Measurements from ENCODE around the gene SP1.

Gene SP1

GRCh38 chr12:53453953-53454640, 74.1 kb downstream of the SP1 start:
- peak overlapping the region; percentile 94; the same call in 1 of the 2 replicates for H3K4me3 ChIP-seq (ENCODE audit: low read depth, low read length)
- DNase-seq (ENCODE audit: low read depth): no peak
- TF ChIP-seq, protein P1, sequence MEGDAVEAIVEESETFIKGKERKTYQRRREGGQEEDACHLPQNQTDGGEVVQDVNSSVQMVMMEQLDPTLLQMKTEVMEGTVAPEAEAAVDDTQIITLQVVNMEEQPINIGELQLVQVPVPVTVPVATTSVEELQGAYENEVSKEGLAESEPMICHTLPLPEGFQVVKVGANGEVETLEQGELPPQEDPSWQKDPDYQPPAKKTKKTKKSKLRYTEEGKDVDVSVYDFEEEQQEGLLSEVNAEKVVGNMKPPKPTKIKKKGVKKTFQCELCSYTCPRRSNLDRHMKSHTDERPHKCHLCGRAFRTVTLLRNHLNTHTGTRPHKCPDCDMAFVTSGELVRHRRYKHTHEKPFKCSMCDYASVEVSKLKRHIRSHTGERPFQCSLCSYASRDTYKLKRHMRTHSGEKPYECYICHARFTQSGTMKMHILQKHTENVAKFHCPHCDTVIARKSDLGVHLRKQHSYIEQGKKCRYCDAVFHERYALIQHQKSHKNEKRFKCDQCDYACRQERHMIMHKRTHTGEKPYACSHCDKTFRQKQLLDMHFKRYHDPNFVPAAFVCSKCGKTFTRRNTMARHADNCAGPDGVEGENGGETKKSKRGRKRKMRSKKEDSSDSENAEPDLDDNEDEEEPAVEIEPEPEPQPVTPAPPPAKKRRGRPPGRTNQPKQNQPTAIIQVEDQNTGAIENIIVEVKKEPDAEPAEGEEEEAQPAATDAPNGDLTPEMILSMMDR (IDR thresholded peaks at IDR 0.05; ENCODE audit: low read depth, low read length, missing control alignments): no peak

DNA sequence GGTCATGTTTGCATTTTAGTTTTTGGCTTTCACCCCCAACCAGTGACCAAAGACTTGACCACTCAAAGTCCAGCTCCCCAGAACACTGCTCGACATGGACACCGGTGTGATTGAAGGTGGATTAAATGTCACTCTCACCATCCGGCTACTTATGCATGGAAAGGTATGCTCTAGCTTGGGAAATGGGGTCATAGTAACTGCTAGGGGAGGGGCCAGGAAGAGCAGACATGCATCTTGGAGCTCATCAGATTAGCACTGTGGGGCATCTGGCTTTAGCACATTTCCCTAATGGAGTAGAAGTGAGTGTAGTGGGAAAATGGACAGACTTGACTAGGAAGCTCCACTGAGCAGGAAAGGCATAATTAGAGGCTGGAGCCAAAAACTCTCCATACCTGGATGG, 74.7 kb downstream of the SP1 start:
- TF ChIP-seq, protein P1 (IDR thresholded peaks at IDR 0.05; ENCODE audit: low read depth, low read length, missing control alignments): no peak
- DNase-seq (ENCODE audit: low read depth): no peak
- H3K4me3 ChIP-seq (ENCODE audit: low read depth, low read length): no peak overlapping the region

GRCh38 chr12:53456654-53457366, 76.8 kb downstream of the SP1 start:
- no peak overlapping the region for H3K4me3 ChIP-seq (ENCODE audit: low read depth, low read length)
- TF ChIP-seq, protein P1 (IDR thresholded peaks at IDR 0.05; ENCODE audit: low read depth, low read length, missing control alignments): no peak
- no peak for DNase-seq (ENCODE audit: low read depth)

GRCh38 chr12:53459097-53459496, 79.1 kb downstream of the SP1 start:
- DNase-seq (ENCODE audit: low read depth): no peak
- no peak overlapping the region for H3K4me3 ChIP-seq (ENCODE audit: low read depth, low read length)
- TF ChIP-seq, protein P1 (IDR thresholded peaks at IDR 0.05; ENCODE audit: low read depth, low read length, missing control alignments): no peak

DNA sequence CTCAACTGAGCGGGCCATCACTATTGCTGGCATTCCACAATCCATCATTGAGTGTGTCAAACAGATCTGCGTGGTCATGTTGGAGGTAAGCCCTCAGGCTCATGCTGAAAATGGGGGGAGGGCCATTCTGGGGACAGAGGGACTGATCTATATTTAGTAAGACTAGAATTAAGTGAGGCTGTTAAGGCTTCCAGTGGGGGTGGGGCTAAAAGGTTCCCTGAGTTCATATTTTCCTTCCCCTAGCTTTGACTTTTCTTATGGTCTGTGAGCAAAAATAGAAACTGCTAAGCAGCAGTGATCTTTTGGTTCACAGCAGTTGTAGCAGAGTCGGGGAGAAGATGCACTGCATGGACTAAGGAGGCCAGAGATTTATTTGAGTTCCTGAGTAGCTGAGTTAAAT, 81.1 kb downstream of the SP1 start:
- TF ChIP-seq, protein P1 (IDR thresholded peaks at IDR 0.05; ENCODE audit: low read depth, low read length, missing control alignments): no peak
- no peak for DNase-seq (ENCODE audit: low read depth)
- no peak overlapping the region for H3K4me3 ChIP-seq (ENCODE audit: low read depth, low read length)

DNA sequence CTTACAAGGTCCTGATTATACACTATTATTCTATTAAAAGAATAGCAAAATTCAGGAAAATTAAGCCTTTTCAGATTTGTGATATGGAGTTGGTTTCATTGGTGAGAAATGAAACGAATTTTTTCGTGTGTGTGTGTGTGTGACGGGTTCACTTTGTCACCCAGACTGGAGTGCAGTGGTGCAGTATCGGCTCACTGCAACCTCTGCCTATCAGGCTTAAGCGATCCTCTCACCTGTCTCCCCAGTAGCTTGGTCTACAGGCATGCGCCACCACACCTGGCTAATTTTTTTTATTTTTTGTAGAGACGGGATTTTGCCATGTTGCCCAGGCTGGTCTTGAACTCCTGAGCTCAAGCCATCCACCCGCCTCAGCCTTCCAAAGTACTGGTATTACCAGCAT, 81.6 kb downstream of the SP1 start:
- no peak overlapping the region for H3K4me3 ChIP-seq (ENCODE audit: low read depth, low read length)
- TF ChIP-seq, protein P1 (IDR thresholded peaks at IDR 0.05; ENCODE audit: low read depth, low read length, missing control alignments): no peak

More for the DNA sequence above, 81.6 kb downstream of the SP1 start:
- no peak for DNase-seq (ENCODE audit: low read depth)
